ENCODE data around the gene NEU3.
A peak's percentile ranks its signal among the peaks of the same experiment; 100 is the strongest.
"Not testable (repeated sequence)": the region's sequence is repeated elsewhere in the genome, so short reads cannot be mapped to it uniquely, and the experiment has no call there.

NEU3 gene

GRCh38 chr11:74980634-74981033, 8.1 kb upstream of the NEU3 start:
- no peak for DNase-seq (ENCODE audit: low read depth)
- no peak for TF ChIP-seq CTCF (conservative IDR thresholded peaks at IDR 0.05; ENCODE audit: control insufficient read depth, insufficient read depth, low read depth, low read length)
- H3K4me3 ChIP-seq (ENCODE audit: control insufficient read depth, low read depth, low read length) = no peak overlapping the region

- no peak for DNase-seq (ENCODE audit: low read depth)
- no peak overlapping the region for H3K4me3 ChIP-seq (ENCODE audit: control insufficient read depth, low read depth, low read length)
- no peak for TF ChIP-seq CTCF (conservative IDR thresholded peaks at IDR 0.05; ENCODE audit: control insufficient read depth, insufficient read depth, low read depth, low read length)
These were observed 6.8 kb upstream of the NEU3 start for GRCh38 chr11:74981888-74982287.

GRCh38 chr11:74984070-74984469, 4.7 kb upstream of the NEU3 start:
- TF ChIP-seq CTCF (conservative IDR thresholded peaks at IDR 0.05; ENCODE audit: control insufficient read depth, insufficient read depth, low read depth, low read length) = no peak
- no peak for DNase-seq (ENCODE audit: low read depth)
- no peak overlapping the region for H3K4me3 ChIP-seq (ENCODE audit: control insufficient read depth, low read depth, low read length)

- DNase-seq (ENCODE audit: low read depth) = no peak
- no peak overlapping the region for H3K4me3 ChIP-seq (ENCODE audit: control insufficient read depth, low read depth, low read length)
- no peak for TF ChIP-seq CTCF (conservative IDR thresholded peaks at IDR 0.05; ENCODE audit: control insufficient read depth, insufficient read depth, low read depth, low read length)
These were observed 4.0 kb upstream of the NEU3 start for GRCh38 chr11:74984730-74985129.

GRCh38 chr11:74989260-74989638, 516 bp downstream of the NEU3 start:
- H3K4me3 ChIP-seq (ENCODE audit: control insufficient read depth, low read depth, low read length) = peak overlapping the region; percentile 83
- DNase-seq (ENCODE audit: low read depth) = no peak
- TF ChIP-seq CTCF (conservative IDR thresholded peaks at IDR 0.05; ENCODE audit: control insufficient read depth, insufficient read depth, low read depth, low read length) = no peak

GRCh38 chr11:74990150-74990549, 1.4 kb downstream of the NEU3 start:
- DNase-seq (ENCODE audit: low read depth); H3K4me3 ChIP-seq (ENCODE audit: control insufficient read depth, low read depth, low read length): not testable (repeated sequence)

- no peak for TF ChIP-seq CTCF (conservative IDR thresholded peaks at IDR 0.05; ENCODE audit: control insufficient read depth, insufficient read depth, low read depth, low read length)
- no peak for DNase-seq (ENCODE audit: low read depth)
- H3K4me3 ChIP-seq (ENCODE audit: control insufficient read depth, low read depth, low read length) = no peak overlapping the region
These were observed 2.2 kb downstream of the NEU3 start for GRCh38 chr11:74990941-74991340.

All from fibroblast of mammary gland (primary cell).